HepG2 (cell line): ENCODE measurements around the gene GPC3. TPM values are rescaled to one million over a fixed set of nuclear protein-coding genes. Genes with fewer than 3 reads are reported as not detected.

Source experiments
- ATAC-seq: fragments of 200-7000 bp; cut with Tn5 transposase; 3 replicates; pipeline ENCODE4 v1.9.1; 2020; ENCODE audit warnings: mild to moderate bottlenecking, moderate library complexity
- BruUV-seq: library from RNA; stranded (reverse); fragments of 400-500 nt; replicated peaks from 2 replicates; lab custom pipeline; 2021; lab: Mats Ljungman, UMichigan
- CTCF ChIA-PET: fragments of 300-600 bp; formaldehyde crosslinking; extraction: SDS; loops from one replicate; lab custom pipeline; 2021; ENCODE audit warnings: low total read pairs, inconsistent platforms, low intra/inter-chr PET ratio; lab: Yijun Ruan, JAX
- POLR2A ChIA-PET: fragments of 350-600 bp; sonication (Branson Sonifier 250); formaldehyde crosslinking; loops from one replicate; lab custom pipeline; 2020; ENCODE audit warnings: antibody characterized with exemption, inconsistent platforms; lab: Yijun Ruan, JAX
- DNase-seq: peaks from one replicate; pipeline ENCODE4 v3.0.0-alpha.2; 2015; ENCODE audit warnings: low spot score
- FAIRE-seq: peaks from 3 replicates; lab custom pipeline; 2011; peaks lifted over from hg19 to GRCh38; lab: Jason Lieb, UNC
- H2AFZ ChIP-seq: one replicate; pipeline ENCODE4 v1.6.1; 2011; ENCODE audit warnings: low read length, inconsistent platforms
- H3K27ac ChIP-seq: fragments of 300-600 bp; 3 replicates; pipeline ENCODE4 v1.8.0; 2011; ENCODE audit warnings: mixed run types, mild to moderate bottlenecking, mixed read lengths, low read length, inconsistent platforms; ENCODE audit not compliant: insufficient read depth; ENCODE audit errors: extremely low read length
- H3K27me3 ChIP-seq, 2 experiments: fragments of 200-600 bp in 1 of 2; 2 replicates in 1 of 2; 3 replicates in 1 of 2; pipeline versions ENCODE4 v1.6.0 to v1.8.0; 2011; ENCODE audit warnings: low read length in 2 of 2, mild to moderate bottlenecking in 2 of 2, moderate library complexity in 2 of 2, inconsistent platforms in 1 of 2; ENCODE audit not compliant: insufficient read depth in 2 of 2, control insufficient read depth in 1 of 2
- H3K36me3 ChIP-seq, 2 experiments: fragments of 200-600 bp in 1 of 2; replicated peaks in 1 of 2; 2 replicates in 1 of 2; 3 replicates in 1 of 2; pipeline versions ENCODE4 v1.5.1 to v1.8.0; 2011; ENCODE audit warnings: low read length in 2 of 2, inconsistent platforms in 1 of 2; ENCODE audit not compliant: insufficient read depth in 2 of 2, control insufficient read depth in 1 of 2
- H3K4me1 ChIP-seq: 2 replicates; pipeline ENCODE4 v1.5.1; 2012; ENCODE audit warnings: low read length, inconsistent platforms; ENCODE audit not compliant: insufficient read depth
- H3K4me2 ChIP-seq: 2 replicates; pipeline ENCODE4 v1.6.0; 2011; ENCODE audit warnings: low read depth, low read length, inconsistent platforms
- H3K4me3 ChIP-seq, 3 experiments: fragments of 200-600 bp in 1 of 3; sonication (generic), shearing (Covaris generic) in 1 of 3; replicated peaks in 1 of 3; 2 replicates each; pipeline ENCODE4 v1.5.1; 2011 to 2016; ENCODE audit warnings: low read length in 3 of 3, inconsistent platforms in 2 of 3, low read depth in 2 of 3, mild to moderate bottlenecking in 2 of 3, control low read depth in 1 of 3, mixed read lengths in 1 of 3; ENCODE audit not compliant: insufficient read depth in 1 of 3
- H3K79me2 ChIP-seq: one replicate; pipeline ENCODE4 v1.6.1; 2011; ENCODE audit warnings: low read length, inconsistent platforms; ENCODE audit not compliant: insufficient read depth
- H3K9ac ChIP-seq: 2 replicates; pipeline ENCODE4 v1.6.0; 2011; ENCODE audit warnings: mild to moderate bottlenecking, low read depth, low read length, inconsistent platforms; ENCODE audit not compliant: insufficient read depth
- H3K9me3 ChIP-seq: 2 replicates; pipeline ENCODE4 v1.5.1; 2012; ENCODE audit warnings: mild to moderate bottlenecking, low read length
- H4K20me1 ChIP-seq: 2 replicates; pipeline ENCODE4 v1.6.0; 2011; ENCODE audit warnings: inconsistent platforms, mild to moderate bottlenecking, low read length, moderate library complexity; ENCODE audit not compliant: insufficient read depth
- DMAP1 ChIP-seq: IDR thresholded peaks from 2 replicates; pipeline ENCODE4 v1.6.1; 2016
- KMT2A ChIP-seq: sonication (generic); formaldehyde crosslinking; IDR thresholded peaks from 2 replicates; pipeline ENCODE4 v1.4.0; 2020; ENCODE audit warnings: missing genetic modification reagents
- PITX1 ChIP-seq: sonication (generic); formaldehyde crosslinking; IDR thresholded peaks from 2 replicates; pipeline ENCODE4 v1.5.1; 2020; ENCODE audit warnings: mild to moderate bottlenecking, missing genetic modification reagents
- ZKSCAN8 ChIP-seq: IDR thresholded peaks from 2 replicates; pipeline ENCODE4 v1.6.1; 2016; ENCODE audit warnings: borderline replicate concordance, missing genetic modification reagents, missing compliant biosample characterization
- ZNF317 ChIP-seq: sonication (generic); formaldehyde crosslinking; IDR thresholded peaks from 2 replicates; pipeline ENCODE4 v1.5.0; 2020; ENCODE audit warnings: mild to moderate bottlenecking, missing genetic modification reagents
- ZNF350 ChIP-seq: sonication (generic); formaldehyde crosslinking; IDR thresholded peaks from 2 replicates; pipeline ENCODE4 v1.4.0; 2020; ENCODE audit warnings: mild to moderate bottlenecking, low read depth, missing genetic modification reagents, borderline replicate concordance
- WGBS: methylation state at CpG from one replicate; pipeline ENCODE4 v1.1.6; 2017; ENCODE audit warnings: low lambda C conversion rate; 5-methylcytosine and 5-hydroxymethylcytosine counted together
- in situ Hi-C: cut with HindIII; loops from 2 replicates; pipeline ENCODE4 v1.10.0; 2017; ENCODE audit warnings: low pct_unique_long_range_greater_than_20kb; ENCODE audit not compliant: extremely low pct_ligation_motif_present
- intact Hi-C: fragments of 100-400 bp; cut with micrococcal nuclease; formaldehyde crosslinking; loops from one replicate; pipeline ENCODE4 v1.10.0; 2022; ENCODE audit not compliant: unreplicated experiment
- polyA plus RNA-seq, 8 experiments: library from polyadenylated mRNA; depleted of rRNA in 3 of 8; stranded (reverse) in 7 of 8; unstranded in 1 of 8; fragments of >200 nt; fragmentation: Illumina TruSeq in 4 of 8; extraction: Trizol in 4 of 8; gene quantifications; 2 replicates each; pipeline versions ENCODE4 v1.2.1 to v1.2.3, GENCODE V29; 2011 to 2016; ENCODE audit warnings: low read depth in 4 of 8, missing spikeins in 1 of 8, mixed read lengths in 1 of 8; ENCODE audit not compliant: insufficient read depth in 1 of 8
- total RNA-seq, 5 experiments: library from RNA; depleted of rRNA; stranded (reverse); fragments of >200 nt; fragmentation: Illumina TruSeq; extraction: Trizol; gene quantifications; 2 replicates each; pipeline ENCODE4 v1.2.3, GENCODE V29; 2016; ENCODE audit warnings: low read depth in 1 of 5
- TF ChIP-seq, protein P1 (sequence below): sonication (generic); formaldehyde crosslinking; IDR thresholded peaks from 2 replicates; pipeline ENCODE4 v1.5.1; 2020; ENCODE audit warnings: missing genetic modification reagents, mild to moderate bottlenecking, borderline replicate concordance

Gene GPC3
- total and polyA plus RNA-seq, 2 of the 13 experiments (the other 11 are each of a cell fraction or from before 2014, with no cell fraction given): 1,799 to 3,263 TPM

DNA sequence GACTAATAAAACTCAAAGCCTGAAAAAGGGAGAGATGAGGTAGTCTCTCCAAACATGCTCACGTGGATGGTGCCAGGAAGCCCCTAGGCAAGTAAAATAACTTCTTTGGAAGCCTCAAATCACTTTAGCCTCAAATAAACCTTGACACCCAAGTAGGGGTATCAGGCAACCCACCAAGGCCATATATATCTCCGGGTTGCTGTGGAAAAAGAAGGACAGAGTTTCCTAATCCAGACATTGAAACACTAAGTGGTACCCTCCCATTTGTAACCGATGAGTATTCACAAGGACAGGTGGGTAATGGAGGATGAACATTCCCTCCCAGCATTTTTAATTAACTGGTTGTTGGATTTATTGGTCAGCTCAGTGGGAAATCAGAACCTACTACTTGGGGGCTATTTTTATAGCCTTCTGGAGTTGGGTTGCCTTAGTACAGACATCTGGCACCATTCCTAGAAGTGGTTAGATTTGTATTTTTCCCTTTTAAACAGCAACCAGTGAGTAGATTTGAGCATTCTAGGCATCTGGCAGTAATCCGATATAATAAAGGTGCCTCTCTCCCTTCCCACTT lies 87.7 kb downstream of the GPC3 start:
- H3K9me3 ChIP-seq: no peaks in the 10 kb centered on the region
- in situ Hi-C loops: no loop called here
- DNase-seq (no peak), ATAC-seq (no peak), FAIRE-seq (no peak)
- intact Hi-C loops: no loop called here
- H3K4me1 ChIP-seq: peaks cover 63% of the 10 kb centered on the region
- peaks cover 42% of the 10 kb centered on the region for H3K79me2 ChIP-seq
- H3K36me3 ChIP-seq: peaks cover 0 to 1% of the 10 kb centered on the region in 2 experiments; a peak in 2 of 5 replicates
- CTCF ChIA-PET: no interaction called here
- H3K27ac ChIP-seq: no peak overlapping the region
- H3K27me3 ChIP-seq: no peaks in the 10 kb centered on the region
- no TSS peak for BruUV-seq
- POLR2A ChIA-PET: no interaction called here
- WGBS: 94% methylated on average over 3 of the region's 4 CpGs
- H2AFZ ChIP-seq: no peak overlapping the region
- no peak overlapping the region for H3K9ac ChIP-seq
- no peak overlapping the region for H3K4me2 ChIP-seq
- peaks cover 79% of the 10 kb centered on the region for H4K20me1 ChIP-seq
- no peak overlapping the region for H3K4me3 ChIP-seq
- TF ChIP-seq PITX1 (CRISPR knock-in tag): no peak
- TF ChIP-seq, protein P1, sequence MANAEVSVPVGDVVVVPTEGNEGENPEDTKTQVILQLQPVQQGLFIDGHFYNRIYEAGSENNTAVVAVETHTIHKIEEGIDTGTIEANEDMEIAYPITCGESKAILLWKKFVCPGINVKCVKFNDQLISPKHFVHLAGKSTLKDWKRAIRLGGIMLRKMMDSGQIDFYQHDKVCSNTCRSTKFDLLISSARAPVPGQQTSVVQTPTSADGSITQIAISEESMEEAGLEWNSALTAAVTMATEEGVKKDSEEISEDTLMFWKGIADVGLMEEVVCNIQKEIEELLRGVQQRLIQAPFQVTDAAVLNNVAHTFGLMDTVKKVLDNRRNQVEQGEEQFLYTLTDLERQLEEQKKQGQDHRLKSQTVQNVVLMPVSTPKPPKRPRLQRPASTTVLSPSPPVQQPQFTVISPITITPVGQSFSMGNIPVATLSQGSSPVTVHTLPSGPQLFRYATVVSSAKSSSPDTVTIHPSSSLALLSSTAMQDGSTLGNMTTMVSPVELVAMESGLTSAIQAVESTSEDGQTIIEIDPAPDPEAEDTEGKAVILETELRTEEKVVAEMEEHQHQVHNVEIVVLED: no peak
- TF ChIP-seq DMAP1 (CRISPR knock-in tag): no peak
- TF ChIP-seq ZNF317 (CRISPR knock-in tag): no peak
- no peak for TF ChIP-seq ZNF350 (CRISPR knock-in tag)
- no peak for TF ChIP-seq KMT2A (CRISPR knock-in tag)
- TF ChIP-seq ZKSCAN8 (CRISPR knock-in tag): no peak
- TF ChIP-seq, all 625 proteins: peak for 0
